ENCODE data around the gene TSPAN18. TPM values are rescaled to one million over a fixed set of nuclear protein-coding genes. Genes with fewer than 3 reads are reported as not detected.

The TSPAN18 gene
- total RNA-seq, 3 donors from 2014 or later, result 1.0 to 2.0 (median 1.8) TPM

- intact Hi-C loops (cut with DNase I; ENCODE audit: low total_unique reads), result no loop called here
- Histone ChIP-seq H3K9me3 (no peaks in the 10 kb centered on the region), H3K27ac (no peak overlapping the region), H3K4me3 (no peak overlapping the region), H3K4me1 (peaks cover 0 to 5% of the 10 kb centered on the region in 2 donors), H3K27me3 (no peaks in the 10 kb centered on the region), H3K36me3 (no peaks in the 10 kb centered on the region)
- no peak for DNase-seq (ENCODE audit: low spot score in 2 of 2)
- TF ChIP-seq POLR2A (IDR thresholded peaks at IDR 0.05) (no peak), CTCF (IDR thresholded peaks at IDR 0.05) (no peak), POLR2AphosphoS5 (IDR thresholded peaks at IDR 0.05) (no peak)
These were observed 85.2 kb downstream of the TSPAN18 start for GRCh38 chr11:44811841-44812448.

- intact Hi-C loops (cut with DNase I; ENCODE audit: low total_unique reads), result no loop called here
- Histone ChIP-seq H3K36me3 (no peaks in the 10 kb centered on the region), H3K4me1 (peaks cover 0 to 5% of the 10 kb centered on the region in 2 donors), H3K27me3 (no peaks in the 10 kb centered on the region), H3K4me3 (no peak overlapping the region), H3K27ac (no peak overlapping the region), H3K9me3 (no peaks in the 10 kb centered on the region)
- DNase-seq (ENCODE audit: low spot score in 2 of 2), result no peak
- no peak for TF ChIP-seq POLR2AphosphoS5 (IDR thresholded peaks at IDR 0.05)
- TF ChIP-seq POLR2A (IDR thresholded peaks at IDR 0.05), result no peak
These were observed 86.2 kb downstream of the TSPAN18 start for GRCh38 chr11:44812971-44813370.

- no peak for TF ChIP-seq CTCF (IDR thresholded peaks at IDR 0.05)
- TF ChIP-seq POLR2AphosphoS5 (IDR thresholded peaks at IDR 0.05), result no peak
- no peak for TF ChIP-seq POLR2A (IDR thresholded peaks at IDR 0.05)
- H3K36me3 ChIP-seq, result no peaks in the 10 kb centered on the region
- intact Hi-C loops (cut with DNase I; ENCODE audit: low total_unique reads), result no loop called here
- H3K4me1 ChIP-seq, result peaks cover 0 to 5% of the 10 kb centered on the region in 2 donors
- DNase-seq (ENCODE audit: low spot score in 2 of 2), result no peak
- H3K4me3 ChIP-seq, result no peak overlapping the region
- no peaks in the 10 kb centered on the region for H3K9me3 ChIP-seq
- no peaks in the 10 kb centered on the region for H3K27me3 ChIP-seq
- no peak overlapping the region for H3K27ac ChIP-seq
These were observed 86.6 kb downstream of the TSPAN18 start for GRCh38 chr11:44813401-44813800.

- Histone ChIP-seq H3K36me3 (no peaks in the 10 kb centered on the region), H3K27ac (no peak overlapping the region), H3K4me3 (no peak overlapping the region), H3K4me1 (peaks cover 0 to 5% of the 10 kb centered on the region in 2 donors), H3K27me3 (no peaks in the 10 kb centered on the region), H3K9me3 (no peaks in the 10 kb centered on the region)
- no peak for TF ChIP-seq CTCF (IDR thresholded peaks at IDR 0.05)
- no peak for TF ChIP-seq POLR2A (IDR thresholded peaks at IDR 0.05)
- no peak for TF ChIP-seq POLR2AphosphoS5 (IDR thresholded peaks at IDR 0.05)
- no peak for DNase-seq (ENCODE audit: low spot score in 2 of 2)
- intact Hi-C loops (cut with DNase I; ENCODE audit: low total_unique reads), result no loop called here
These were observed 88.3 kb downstream of the TSPAN18 start for GRCh38 chr11:44814881-44815592.

- no peaks in the 10 kb centered on the region for H3K27me3 ChIP-seq
- H3K4me3 ChIP-seq, result no peak overlapping the region
- H3K27ac ChIP-seq, result no peak overlapping the region
- peaks cover 0 to 5% of the 10 kb centered on the region in 2 donors for H3K4me1 ChIP-seq
- no peak for TF ChIP-seq CTCF (IDR thresholded peaks at IDR 0.05)
- no peak for TF ChIP-seq POLR2A (IDR thresholded peaks at IDR 0.05)
- TF ChIP-seq POLR2AphosphoS5 (IDR thresholded peaks at IDR 0.05), result no peak
- intact Hi-C loops (cut with DNase I; ENCODE audit: low total_unique reads), result no loop called here
- DNase-seq (ENCODE audit: low spot score in 2 of 2), result no peak
- H3K9me3 ChIP-seq, result no peaks in the 10 kb centered on the region
- no peaks in the 10 kb centered on the region for H3K36me3 ChIP-seq
These were observed 89.2 kb downstream of the TSPAN18 start for GRCh38 chr11:44815917-44816456.

Data from breast epithelium (tissue), 4 donors.